H1 (cell line): ENCODE data around the gene KIF5C. TPM values are rescaled to one million over a fixed set of nuclear protein-coding genes. Genes with fewer than 3 reads are reported as not detected.

ENCODE experiments used
- CTCF ChIA-PET: fragments of 300-600 bp; sonication (Branson Sonifier 250); formaldehyde crosslinking; loops from one replicate; lab custom pipeline; 2021; ENCODE audit not compliant: partially characterized antibody; lab: Charles Lee
- POLR2A ChIA-PET: fragments of 300-600 bp; sonication (Branson Sonifier 250); formaldehyde crosslinking; loops from one replicate; lab custom pipeline; 2021; ENCODE audit warnings: inconsistent platforms; ENCODE audit not compliant: partially characterized antibody; lab: Charles Lee
- DNase-seq, 2 experiments: peaks; one replicate each; pipeline versions ENCODE4 v3.0.0 to v3.0.0-alpha.2; 2010 to 2022; ENCODE audit warnings: low spot score in 2 of 2, low read depth in 1 of 2, mixed read lengths in 1 of 2
- FAIRE-seq: peaks from 2 replicates; lab custom pipeline; 2011; peaks lifted over from hg19 to GRCh38; lab: Jason Lieb, UNC
- H2AFZ ChIP-seq: 2 replicates; pipeline ENCODE4 v1.8.1; 2012; ENCODE audit warnings: low read length, inconsistent platforms
- H2AK5ac ChIP-seq: 2 replicates; pipeline ENCODE4 v1.6.1; 2013; ENCODE audit warnings: low read depth, low read length
- H2BK120ac ChIP-seq: replicated peaks from 2 replicates; pipeline ENCODE3; 2013; ENCODE audit warnings: low read depth, low read length, inconsistent platforms
- H2BK12ac ChIP-seq: 2 replicates; pipeline ENCODE4 v1.6.1; 2013; ENCODE audit warnings: low read depth, low read length
- H2BK15ac ChIP-seq: 2 replicates; pipeline ENCODE4 v1.6.1; 2013; ENCODE audit warnings: low read length
- H2BK20ac ChIP-seq: 2 replicates; pipeline ENCODE4 v1.6.1; 2013; ENCODE audit warnings: low read length
- H2BK5ac ChIP-seq: 2 replicates; pipeline ENCODE4 v1.6.1; 2013; ENCODE audit warnings: low read depth, low read length
- H3K14ac ChIP-seq: 2 replicates; pipeline ENCODE4 v1.6.1; 2013; ENCODE audit warnings: inconsistent platforms; ENCODE audit not compliant: insufficient read length
- H3K18ac ChIP-seq: 2 replicates; pipeline ENCODE4 v1.6.1; 2013; ENCODE audit warnings: low read length; ENCODE audit errors: extremely low read depth
- H3K23ac ChIP-seq: 2 replicates; pipeline ENCODE4 v1.6.1; 2013; ENCODE audit warnings: inconsistent platforms; ENCODE audit not compliant: insufficient read length
- H3K23me2 ChIP-seq: 2 replicates; pipeline ENCODE4 v1.6.1; 2013; ENCODE audit warnings: low read depth, low read length
- H3K27ac ChIP-seq: 2 replicates; pipeline ENCODE4 v1.6.1; 2011; ENCODE audit warnings: low read depth, low read length, inconsistent platforms
- H3K27me3 ChIP-seq, 4 experiments: replicated peaks in 1 of 4; 1 replicate in 1 of 4; 2 replicates in 3 of 4; pipeline versions ENCODE4 v1.6.1 to v1.8.1; 2011 to 2013; ENCODE audit warnings: low read length in 3 of 4, mild to moderate bottlenecking in 3 of 4, inconsistent platforms in 2 of 4, mixed read lengths in 2 of 4, moderate library complexity in 1 of 4; ENCODE audit not compliant: control insufficient read depth in 3 of 4, insufficient read depth in 3 of 4; ENCODE audit errors: extremely low read depth in 1 of 4
- H3K36me3 ChIP-seq, 4 experiments: 2 replicates each; pipeline versions ENCODE4 v1.6.1 to v1.8.1; 2011 to 2013; ENCODE audit warnings: mild to moderate bottlenecking in 4 of 4, low read length in 3 of 4, moderate library complexity in 2 of 4, control low read depth in 1 of 4, inconsistent platforms in 1 of 4; ENCODE audit not compliant: insufficient read depth in 4 of 4, control insufficient read depth in 2 of 4
- H3K4ac ChIP-seq: replicated peaks from 2 replicates; pipeline ENCODE3; 2013; ENCODE audit warnings: low read length, low read depth, mixed read lengths, inconsistent platforms; ENCODE audit not compliant: insufficient read length
- H3K4me1 ChIP-seq, 4 experiments: replicated peaks in 1 of 4; 1 replicate in 1 of 4; 2 replicates in 3 of 4; pipeline versions ENCODE4 v1.6.1 to v1.8.1; 2011 to 2013; ENCODE audit warnings: low read length in 3 of 4, inconsistent platforms in 2 of 4, mixed read lengths in 1 of 4; ENCODE audit not compliant: insufficient read depth in 4 of 4, control insufficient read depth in 3 of 4
- H3K4me2 ChIP-seq, 2 experiments: 2 replicates each; pipeline versions ENCODE4 v1.6.1 to v1.8.1; 2011 to 2013; ENCODE audit warnings: low read depth in 2 of 2, low read length in 2 of 2, control low read depth in 1 of 2, inconsistent platforms in 1 of 2, mild to moderate bottlenecking in 1 of 2; ENCODE audit not compliant: insufficient read depth in 1 of 2
- H3K4me3 ChIP-seq, 4 experiments: fragments of 200-600, 300-600 bp in 1 of 4; sonication (generic), shearing (Covaris generic), sonication (Bioruptor Twin) in 1 of 4; 2 replicates each; pipeline versions ENCODE4 v1.5.1 to v1.8.1; 2011 to 2016; ENCODE audit warnings: low read length in 4 of 4, low read depth in 3 of 4, control low read depth in 2 of 4, inconsistent platforms in 2 of 4, mild to moderate bottlenecking in 2 of 4, mixed read lengths in 1 of 4, moderate library complexity in 1 of 4; ENCODE audit not compliant: insufficient read depth in 2 of 4; ENCODE audit errors: extremely low read depth in 1 of 4
- H3K56ac ChIP-seq: replicated peaks from 2 replicates; pipeline ENCODE3; 2013; ENCODE audit warnings: low read depth, mild to moderate bottlenecking, mixed read lengths, low read length, inconsistent platforms; ENCODE audit not compliant: insufficient read length
- H3K79me1 ChIP-seq: 2 replicates; pipeline ENCODE4 v1.6.1; 2013; ENCODE audit warnings: low read depth, low read length, control low read depth
- H3K79me2 ChIP-seq, 2 experiments: 2 replicates each; pipeline versions ENCODE4 v1.6.1 to v1.8.1; 2012 to 2013; ENCODE audit warnings: low read length in 2 of 2, mild to moderate bottlenecking in 2 of 2, inconsistent platforms in 1 of 2; ENCODE audit not compliant: insufficient read depth in 2 of 2, control insufficient read depth in 1 of 2
- H3K9ac ChIP-seq, 4 experiments: replicated peaks in 1 of 4; 1 replicate in 1 of 4; 2 replicates in 3 of 4; pipeline versions ENCODE4 v1.6.1 to v1.8.1; 2011 to 2013; ENCODE audit warnings: low read depth in 3 of 4, low read length in 3 of 4, control low read depth in 2 of 4, mild to moderate bottlenecking in 2 of 4, moderate library complexity in 2 of 4, inconsistent platforms in 1 of 4; ENCODE audit errors: extremely low read depth in 1 of 4
- H3K9me3 ChIP-seq, 2 experiments: 2 replicates each; pipeline versions ENCODE4 v1.6.1 to v1.8.1; 2012 to 2013; ENCODE audit warnings: mild to moderate bottlenecking in 2 of 2, moderate library complexity in 2 of 2, control low read depth in 1 of 2, inconsistent platforms in 1 of 2, low read depth in 1 of 2, low read length in 1 of 2, mixed read lengths in 1 of 2; ENCODE audit not compliant: insufficient read depth in 2 of 2
- H4K20me1 ChIP-seq, 2 experiments: replicated peaks in 1 of 2; 2 replicates each; pipeline versions ENCODE3 to v1.8.1; 2011 to 2013; ENCODE audit warnings: inconsistent platforms in 2 of 2, low read length in 2 of 2, mild to moderate bottlenecking in 1 of 2; ENCODE audit not compliant: insufficient read depth in 2 of 2, control insufficient read depth in 1 of 2
- H4K5ac ChIP-seq: 2 replicates; pipeline ENCODE4 v1.6.1; 2013; ENCODE audit warnings: low read length, low read depth, mixed read lengths, inconsistent platforms; ENCODE audit not compliant: insufficient read length
- H4K8ac ChIP-seq: 2 replicates; pipeline ENCODE4 v1.8.0; 2013; ENCODE audit warnings: mild to moderate bottlenecking, moderate library complexity, low read length, inconsistent platforms; ENCODE audit not compliant: insufficient read depth; ENCODE audit errors: extremely low read depth
- H4K91ac ChIP-seq: replicated peaks from 2 replicates; pipeline ENCODE3; 2013; ENCODE audit warnings: low read length, mixed read lengths, inconsistent platforms; ENCODE audit not compliant: insufficient read length
- BACH1 ChIP-seq: IDR thresholded peaks from 2 replicates; pipeline ENCODE4 v1.6.1; 2012; ENCODE audit warnings: low read length, improper control_type of control experiment
- BRCA1 ChIP-seq: IDR thresholded peaks from 2 replicates; pipeline ENCODE4 v1.6.1; 2012; ENCODE audit warnings: low read depth, low read length, improper control_type of control experiment
- CBX8 ChIP-seq: fragments of 300-800, 300-1000 bp; sonication (generic); IDR thresholded peaks from 2 replicates; pipeline ENCODE4 v1.7.1; 2016; ENCODE audit warnings: low read depth, low read length, borderline replicate concordance
- CHD1 ChIP-seq: IDR thresholded peaks from 2 replicates; pipeline ENCODE4 v1.6.1; 2012; ENCODE audit warnings: low read depth, low read length, improper control_type of control experiment
- CTBP2 ChIP-seq: IDR thresholded peaks from 2 replicates; pipeline ENCODE4 v1.7.0; 2011; ENCODE audit warnings: borderline replicate concordance, mild to moderate bottlenecking, moderate library complexity, mixed read lengths, low read length; ENCODE audit not compliant: insufficient read depth, insufficient read length
- EGR1 ChIP-seq: IDR thresholded peaks from 2 replicates; pipeline ENCODE4 v1.6.1; 2011; ENCODE audit warnings: low read depth, low read length, borderline replicate concordance
- EZH2 ChIP-seq: fragments of 200-600 bp; sonication (generic); IDR thresholded peaks from 2 replicates; pipeline ENCODE4 v1.7.1; 2012; ENCODE audit warnings: low read depth, mild to moderate bottlenecking, moderate library complexity, low read length, inconsistent platforms; ENCODE audit not compliant: severe bottlenecking
- KDM5A ChIP-seq: fragments of 200-600 bp; IDR thresholded peaks from 2 replicates; pipeline ENCODE4 v1.7.1; 2012; ENCODE audit warnings: mild to moderate bottlenecking, low read length, inconsistent platforms, mixed read lengths
- MAFK ChIP-seq: IDR thresholded peaks from 2 replicates; pipeline ENCODE4 v1.6.1; 2012; ENCODE audit warnings: low read depth, mild to moderate bottlenecking, improper control_type of control experiment, low read length
- NANOG ChIP-seq: IDR thresholded peaks from 2 replicates; pipeline ENCODE4 v1.6.1; 2011; ENCODE audit warnings: low read length, low read depth, mild to moderate bottlenecking, inconsistent platforms; ENCODE audit not compliant: insufficient read depth, poor library complexity, severe bottlenecking
- RBBP5 ChIP-seq: IDR thresholded peaks from 2 replicates; pipeline ENCODE4 v1.7.1; 2012; ENCODE audit warnings: low read depth, mild to moderate bottlenecking, inconsistent platforms, low read length, moderate library complexity, borderline replicate concordance
- RXRA ChIP-seq: IDR thresholded peaks from 2 replicates; pipeline ENCODE4 v1.6.1; 2011; ENCODE audit warnings: low read depth, mild to moderate bottlenecking, low read length, moderate library complexity; ENCODE audit not compliant: insufficient read depth
- SP4 ChIP-seq: IDR thresholded peaks from 2 replicates; pipeline ENCODE4 v1.6.1; 2012; ENCODE audit warnings: low read length, inconsistent platforms
- TAF7 ChIP-seq: optimal IDR thresholded peaks from 2 replicates; pipeline ENCODE3; 2011; ENCODE audit warnings: low read depth, mild to moderate bottlenecking, inconsistent platforms, low read length, moderate library complexity, borderline replicate concordance
- WGBS, 2 experiments: shearing (Covaris generic) in 1 of 2; methylation state at CpG; one replicate each; pipeline versions ENCODE4 v1.1.6 to v1.1.7; 2013 to 2015; ENCODE audit warnings: low lambda C conversion rate in 2 of 2, mixed read lengths in 2 of 2, inconsistent platforms in 1 of 2, low coverage in 1 of 2, missing lambda C conversion rate in 1 of 2; ENCODE audit not compliant: insufficient replicate concordance in 2 of 2, insufficient coverage in 1 of 2, insufficient read length in 1 of 2; ENCODE audit errors: extremely low coverage in 1 of 2, missing lambda C conversion rate in 1 of 2; 5-methylcytosine and 5-hydroxymethylcytosine counted together
- polyA plus RNA-seq, 7 experiments: library from polyadenylated mRNA; depleted of rRNA in 3 of 7; stranded (reverse) in 5 of 7; unstranded in 2 of 7; fragments of >200 nt in 5 of 7; fragments of 200-250 nt in 2 of 7; gene quantifications; 1 replicate in 5 of 7; 2 replicates in 1 of 7; 4 replicates in 1 of 7; pipeline versions ENCODE4 v1.2.1 to v1.2.3, GENCODE V29; 2011 to 2013; ENCODE audit warnings: missing spikeins in 2 of 7, mixed read lengths in 2 of 7
- total RNA-seq: library from RNA; stranded (reverse); fragmentation: NEBNext Ultra II Directional; extraction: Animal tissue kit (Norgen Biotek cat#: 25700); gene quantifications from 2 replicates; pipeline ENCODE4 v1.2.1, GENCODE V29; 2021

KIF5C gene
- total and polyA plus RNA-seq, 2 of the 8 experiments (the other 6 are each of a cell fraction or from before 2014, with no cell fraction given), result 16.3 to 66.4 TPM

GRCh38 chr2:149028377-149028776, 153.3 kb downstream of the KIF5C start:
- Histone ChIP-seq H3K18ac (no peak overlapping the region), H3K27ac (no peak overlapping the region), H3K36me3 (0 out of 8 replicates have a peak, but pooled peaks cover 2 to 6% (median 3%) of the 10 kb centered on the region in 4 experiments), H3K4me1 (peaks cover 4 to 14% (median 7%) of the 10 kb centered on the region in 4 experiments; a peak in 6 of 7 replicates), H3K79me2 (no peaks in the 10 kb centered on the region), H2BK15ac (no peak overlapping the region), H2AFZ (no peak overlapping the region), H3K4ac (no peak overlapping the region), H4K91ac (no peak overlapping the region), H3K9ac (no peak overlapping the region), H3K56ac (no peak overlapping the region), H2BK20ac (no peak overlapping the region), H4K5ac (no peak overlapping the region), H2AK5ac (no peak overlapping the region), H3K4me2 (no peak overlapping the region; a peak in 1 of 4 replicates), H3K14ac (no peak overlapping the region), H3K79me1 (no peaks in the 10 kb centered on the region), H4K20me1 (no peaks in the 10 kb centered on the region), H4K8ac (no peak overlapping the region), H2BK12ac (no peak overlapping the region), H3K27me3 (no peaks in the 10 kb centered on the region; a peak in 1 of 7 replicates), H2BK120ac (no peak overlapping the region), H3K9me3 (no peaks in the 10 kb centered on the region), H3K23me2 (no peaks in the 10 kb centered on the region), H3K23ac (no peak overlapping the region), H2BK5ac (no peak overlapping the region), H3K4me3 (no peak overlapping the region)
- 79% methylated on average over 6 of the region's 6 CpGs; no CpG with 5 or more reads in 1 of the 2 experiments for WGBS, 2 experiments
- peak in 1 of 2 experiments; percentile 11 for DNase-seq
- CTCF ChIA-PET, result interaction anchor here (0.7 to 22.0 kb wide), 3 partner anchors 11 to 533 kb away, joined by 3 to 277 read pairs (median 49); partner anchors contain the start of gene LYPD6B
- POLR2A ChIA-PET, result interaction anchor here (1.6 kb wide), 1 partner anchor 11 kb away, joined by 6 read pairs; no protein-coding TSS in a partner anchor
- no peak for FAIRE-seq
- TF ChIP-seq RXRA (no peak), BRCA1 (no peak), CHD1 (no peak), SP4 (no peak), MAFK (no peak), CBX8 (no peak), EZH2 (no peak), NANOG (no peak), KDM5A (no peak), CTBP2 (no peak), TAF7 (no peak), EGR1 (no peak), RBBP5 (no peak), BACH1 (no peak)
